MCF 10A (cell line): ENCODE measurements around the gene MACIR. TPM values are rescaled to one million over a fixed set of nuclear protein-coding genes. Genes with fewer than 3 reads are reported as not detected.

Source experiments
- BruUV-seq: library from RNA; stranded (reverse); fragments of 400-500 nt; replicated peaks from 2 replicates; lab custom pipeline; 2021; lab: Mats Ljungman, UMichigan
- CTCF ChIA-PET: fragments of 300-600 bp; sonication (Branson Sonifier 250); formaldehyde crosslinking; extraction: SDS; loops from one replicate; lab custom pipeline; 2021; ENCODE audit warnings: antibody characterized with exemption, inconsistent platforms; lab: Yijun Ruan, JAX
- POLR2A ChIA-PET: fragments of 300-600, 350-650 bp; sonication (Branson Sonifier 250); formaldehyde crosslinking; extraction: SDS; loops from one replicate; lab custom pipeline; 2020; ENCODE audit warnings: antibody characterized with exemption, inconsistent platforms; lab: Yijun Ruan, JAX
- DNase-seq: peaks from one replicate; pipeline ENCODE4 v3.0.0-alpha.2; 2018; ENCODE audit not compliant: unreplicated experiment
- H3K27ac Mint-ChIP-seq: one replicate; pipeline ENCODE4 v1.8.0; 2022; ENCODE audit warnings: mild to moderate bottlenecking, low read depth, mixed read lengths; ENCODE audit not compliant: unreplicated experiment
- H3K27me3 Mint-ChIP-seq: one replicate; pipeline ENCODE4 v1.8.0; 2022; ENCODE audit warnings: mixed read lengths; ENCODE audit not compliant: insufficient read depth, unreplicated experiment
- H3K36me3 Mint-ChIP-seq: one replicate; pipeline ENCODE4 v1.8.0; 2022; ENCODE audit warnings: mild to moderate bottlenecking, moderate library complexity, mixed read lengths; ENCODE audit not compliant: insufficient read depth, unreplicated experiment
- H3K4me1 Mint-ChIP-seq: one replicate; pipeline ENCODE4 v1.8.0; 2022; ENCODE audit warnings: mixed read lengths; ENCODE audit not compliant: insufficient read depth, unreplicated experiment
- H3K4me3 Mint-ChIP-seq: one replicate; pipeline ENCODE4 v1.8.0; 2022; ENCODE audit warnings: mild to moderate bottlenecking, moderate library complexity, mixed read lengths; ENCODE audit not compliant: unreplicated experiment
- H3K9me3 Mint-ChIP-seq: one replicate; pipeline ENCODE4 v1.8.0; 2022; ENCODE audit warnings: mixed read lengths; ENCODE audit not compliant: unreplicated experiment
- intact Hi-C: fragments of 100-400 bp; cut with micrococcal nuclease; formaldehyde crosslinking; loops from 2 replicates; pipeline ENCODE4 v1.14.1; 2022
- total RNA-seq: library from RNA; stranded (reverse); gene quantifications from 2 replicates; pipeline ENCODE4 v1.2.3, GENCODE V29; 2022
- TF ChIP-seq, protein P1 (sequence below): fragments of 200-600 bp; IDR thresholded peaks from one replicate; pipeline ENCODE4 v1.8.0; 2022; ENCODE audit warnings: antibody characterized with exemption, mild to moderate bottlenecking; ENCODE audit not compliant: unreplicated experiment

Gene MACIR
- total RNA-seq, 1 experiment from 2014 or later = 8.9 TPM

DNA sequence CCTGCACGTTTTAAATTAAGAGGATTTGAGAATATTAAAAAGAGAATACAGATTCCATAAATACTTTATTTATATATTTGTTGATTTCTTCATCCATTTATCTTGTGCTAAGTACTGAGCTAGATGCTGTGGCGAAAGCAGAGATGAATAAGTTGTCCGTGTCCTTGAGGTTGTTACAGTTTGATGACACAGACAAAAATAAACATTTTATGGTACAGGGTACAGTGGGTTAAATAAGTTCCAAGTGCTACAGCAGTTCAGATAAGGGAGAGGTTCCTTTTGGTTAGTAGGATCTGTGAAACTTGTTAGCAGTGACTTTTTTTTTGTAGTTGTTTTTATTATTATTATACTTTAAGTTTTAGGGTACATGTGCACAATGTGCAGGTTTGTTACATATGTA lies 50.2 kb downstream of the MACIR start:
- DNase-seq = no peak
- ChIA-PET POLR2A (interaction anchor here (0.6 kb wide), 1 partner anchor 10 kb away, joined by 3 read pairs; no protein-coding TSS in a partner anchor), CTCF (no interaction called here)
- peaks cover 5% of the 10 kb centered on the region for H3K36me3 Mint-ChIP-seq
- TF ChIP-seq, protein P1, sequence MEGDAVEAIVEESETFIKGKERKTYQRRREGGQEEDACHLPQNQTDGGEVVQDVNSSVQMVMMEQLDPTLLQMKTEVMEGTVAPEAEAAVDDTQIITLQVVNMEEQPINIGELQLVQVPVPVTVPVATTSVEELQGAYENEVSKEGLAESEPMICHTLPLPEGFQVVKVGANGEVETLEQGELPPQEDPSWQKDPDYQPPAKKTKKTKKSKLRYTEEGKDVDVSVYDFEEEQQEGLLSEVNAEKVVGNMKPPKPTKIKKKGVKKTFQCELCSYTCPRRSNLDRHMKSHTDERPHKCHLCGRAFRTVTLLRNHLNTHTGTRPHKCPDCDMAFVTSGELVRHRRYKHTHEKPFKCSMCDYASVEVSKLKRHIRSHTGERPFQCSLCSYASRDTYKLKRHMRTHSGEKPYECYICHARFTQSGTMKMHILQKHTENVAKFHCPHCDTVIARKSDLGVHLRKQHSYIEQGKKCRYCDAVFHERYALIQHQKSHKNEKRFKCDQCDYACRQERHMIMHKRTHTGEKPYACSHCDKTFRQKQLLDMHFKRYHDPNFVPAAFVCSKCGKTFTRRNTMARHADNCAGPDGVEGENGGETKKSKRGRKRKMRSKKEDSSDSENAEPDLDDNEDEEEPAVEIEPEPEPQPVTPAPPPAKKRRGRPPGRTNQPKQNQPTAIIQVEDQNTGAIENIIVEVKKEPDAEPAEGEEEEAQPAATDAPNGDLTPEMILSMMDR = no peak
- H3K4me3 Mint-ChIP-seq = no peak overlapping the region
- H3K27ac Mint-ChIP-seq = no peak overlapping the region
- peaks cover 15% of the 10 kb centered on the region for H3K27me3 Mint-ChIP-seq
- no TSS peak for BruUV-seq
- no peaks in the 10 kb centered on the region for H3K9me3 Mint-ChIP-seq
- no peaks in the 10 kb centered on the region for H3K4me1 Mint-ChIP-seq
- intact Hi-C loops = no loop called here

DNA sequence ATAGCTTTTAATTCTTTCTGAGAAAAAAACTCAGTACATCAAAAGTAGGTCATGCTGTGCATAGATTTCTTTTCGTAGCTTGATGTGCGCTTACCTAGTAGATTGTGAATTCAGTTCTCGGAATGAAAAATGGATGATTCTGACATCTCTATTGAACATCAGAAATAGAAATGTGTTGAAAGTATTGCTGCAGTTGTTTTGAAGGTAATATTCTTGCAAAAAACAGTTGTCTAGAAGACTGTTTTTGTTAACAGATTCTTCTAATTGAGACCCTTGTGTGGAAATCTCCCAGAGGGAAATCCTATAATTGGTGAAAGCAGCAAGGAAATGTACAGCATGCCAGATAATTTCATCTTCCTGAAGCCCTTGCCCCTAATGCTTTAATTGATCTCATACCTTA lies 54.5 kb downstream of the MACIR start:
- H3K4me3 Mint-ChIP-seq = no peak overlapping the region
- no peaks in the 10 kb centered on the region for H3K9me3 Mint-ChIP-seq
- DNase-seq = no peak
- TF ChIP-seq, protein P1 = no peak
- no TSS peak for BruUV-seq
- H3K27ac Mint-ChIP-seq = no peak overlapping the region
- peaks cover 35% of the 10 kb centered on the region for H3K27me3 Mint-ChIP-seq
- no peaks in the 10 kb centered on the region for H3K4me1 Mint-ChIP-seq
- ChIA-PET CTCF (interaction anchor here (0.7 kb wide), 1 partner anchor 8 kb away, joined by 3 read pairs; no protein-coding TSS in a partner anchor), POLR2A (no interaction called here)
- H3K36me3 Mint-ChIP-seq = peaks cover 5% of the 10 kb centered on the region
- intact Hi-C loops = no loop called here

DNA sequence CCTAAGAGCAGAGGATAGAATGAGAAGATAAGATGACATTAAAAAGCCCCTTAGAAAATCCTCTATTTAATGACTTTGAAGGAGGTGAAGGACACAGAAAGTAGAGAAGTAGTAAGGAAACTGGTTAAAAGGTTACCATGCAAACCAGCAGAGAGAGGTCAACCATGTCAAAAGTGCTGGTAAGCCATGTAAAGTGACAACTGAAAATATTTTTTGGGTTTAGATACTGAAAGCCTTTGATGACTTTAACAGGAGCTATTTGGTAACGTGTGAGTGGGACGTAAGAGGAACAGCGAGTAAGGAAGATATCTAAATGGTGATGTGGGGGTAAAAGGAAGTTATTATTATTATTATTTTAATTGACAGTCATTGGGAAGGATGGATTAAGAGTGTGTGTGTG lies 56.9 kb downstream of the MACIR start:
- no peaks in the 10 kb centered on the region for H3K4me1 Mint-ChIP-seq
- no peak for DNase-seq
- intact Hi-C loops = no loop called here
- H3K9me3 Mint-ChIP-seq = no peaks in the 10 kb centered on the region
- ChIA-PET CTCF (no interaction called here), POLR2A (no interaction called here)
- peaks cover 5% of the 10 kb centered on the region for H3K36me3 Mint-ChIP-seq
- H3K27ac Mint-ChIP-seq = no peak overlapping the region
- H3K27me3 Mint-ChIP-seq = peaks cover 35% of the 10 kb centered on the region
- no TSS peak for BruUV-seq
- H3K4me3 Mint-ChIP-seq = no peak overlapping the region
- TF ChIP-seq, protein P1 = no peak

DNA sequence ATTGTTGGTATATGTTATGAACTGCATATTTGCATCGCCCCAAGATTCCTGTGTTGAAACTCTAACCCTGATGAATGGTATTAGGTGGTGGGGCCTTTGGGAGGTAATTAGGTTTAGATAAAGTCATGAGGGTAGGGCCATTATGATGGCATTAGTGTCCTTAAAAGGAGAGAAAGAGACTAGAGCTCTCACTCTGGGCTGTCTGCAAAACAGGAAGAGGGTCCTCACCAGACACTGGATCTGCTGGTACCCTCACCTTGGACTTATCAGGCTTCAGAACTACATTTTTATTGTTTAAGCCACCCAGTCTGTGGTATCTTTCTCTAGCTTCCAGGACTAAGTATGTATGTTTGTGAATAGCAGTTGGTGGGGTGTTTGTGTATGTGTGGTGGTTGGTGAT lies 68.9 kb downstream of the MACIR start:
- Mint-ChIP-seq H3K27me3 (peaks cover 59% of the 10 kb centered on the region), H3K4me1 (no peaks in the 10 kb centered on the region), H3K27ac (no peak overlapping the region), H3K9me3 (no peaks in the 10 kb centered on the region), H3K36me3 (no peaks in the 10 kb centered on the region), H3K4me3 (no peak overlapping the region)
- POLR2A ChIA-PET = no interaction called here
- intact Hi-C loops = no loop called here
- CTCF ChIA-PET = interaction anchor here (0.5 to 0.7 kb wide), 2 partner anchors 48 to 95 kb away, joined by 3 read pairs; no protein-coding TSS in a partner anchor
- DNase-seq = no peak
- no TSS peak for BruUV-seq
- TF ChIP-seq, protein P1 = no peak
